K562 (cell line): ENCODE results near the gene PSMA6. TPM values are rescaled to one million over a fixed set of nuclear protein-coding genes. Genes with fewer than 3 reads are reported as not detected.

Experiments
- CXXC5 ChIP-seq: fragments of 250-450 bp; sonication (Bioruptor Pico); IDR thresholded peaks from 2 replicates; pipeline ENCODE4 v1.8.0; 2022; ENCODE audit warnings: inconsistent platforms, mild to moderate bottlenecking, moderate library complexity
- MAFG ChIP-seq: fragments of 450-650 bp; conservative IDR thresholded peaks from 2 replicates; pipeline ENCODE4 v1.6.1; 2016; ENCODE audit warnings: missing genetic modification characterization, missing compliant biosample characterization
- MGA ChIP-seq: fragments of 450-650 bp; IDR thresholded peaks from 2 replicates; pipeline ENCODE4 v1.6.1; 2016; ENCODE audit warnings: mild to moderate bottlenecking, moderate library complexity
- PRDM10 ChIP-seq: fragments of 450-650 bp; IDR thresholded peaks from 2 replicates; pipeline ENCODE4 v1.6.1; 2018; ENCODE audit not compliant: partially characterized antibody
- TCF15 ChIP-seq: fragments of 250-450 bp; sonication (Bioruptor Pico); IDR thresholded peaks from 2 replicates; pipeline ENCODE4 v1.8.0; 2022; ENCODE audit warnings: moderate library complexity, mild to moderate bottlenecking, inconsistent platforms
- TFAM ChIP-seq: fragments of 250-450 bp; sonication (Bioruptor Pico); conservative IDR thresholded peaks from 2 replicates; pipeline ENCODE4 v1.5.0; 2021; ENCODE audit warnings: mild to moderate bottlenecking, moderate library complexity
- U2AF2 ChIP-seq: fragments of 200-400 bp; formaldehyde crosslinking; optimal IDR thresholded peaks from 2 replicates; pipeline ENCODE3; 2017; ENCODE audit warnings: low read depth, mild to moderate bottlenecking, low read length
- ZNF280B ChIP-seq: fragments of 250-450 bp; sonication (Bioruptor Pico); IDR thresholded peaks from 2 replicates; pipeline ENCODE4 v1.5.1; 2021; ENCODE audit warnings: mild to moderate bottlenecking
- ZNF830 ChIP-seq: fragments of 250-450 bp; sonication (Bioruptor Pico); IDR thresholded peaks from 2 replicates; pipeline ENCODE4 v1.5.0; 2021; ENCODE audit warnings: mild to moderate bottlenecking
- polyA plus RNA-seq, 8 experiments: library from polyadenylated mRNA; depleted of rRNA in 4 of 8; stranded (reverse) in 5 of 8; unstranded in 3 of 8; fragments of >200 nt; fragmentation: Nextera tagmentation in 2 of 8; fragmentation: Illumina TruSeq in 1 of 8; extraction: Ambion mirVana in 2 of 8; extraction: Trizol in 1 of 8; gene quantifications; 2 replicates each; pipeline versions ENCODE4 v1.2.1 to v1.2.3, GENCODE V29; 2011 to 2014; ENCODE audit warnings: inconsistent platforms in 1 of 8, missing spikeins in 1 of 8
- total RNA-seq, 7 experiments: library from RNA; depleted of rRNA in 6 of 7; stranded (reverse); fragments of >200 nt in 6 of 7; fragmentation: Illumina TruSeq in 2 of 7; extraction: Trizol in 2 of 7; gene quantifications; 2 replicates each; pipeline versions ENCODE4 v1.2.1 to v1.2.3, GENCODE V29; 2011 to 2021; ENCODE audit warnings: low replicate concordance in 1 of 7

The PSMA6 gene
- total and polyA plus RNA-seq, 9 of the 15 experiments (the other 6 are each of a cell fraction or from before 2014, with no cell fraction given) = 210 to 952 (median 288) TPM

GRCh38 chr14:35336494-35337268 lies 44.5 kb downstream of the PSMA6 start (continued):
- no peak for TF ChIP-seq ZNF280B
- no peak for TF ChIP-seq MAFG (tag)
- no peak for TF ChIP-seq TFAM (CRISPR knock-in tag)
- TF ChIP-seq CXXC5 (CRISPR knock-in tag) = peak; percentile 57; the same call in 1 of the 2 replicates
- TF ChIP-seq PRDM10 = peak; percentile 96
- no peak for TF ChIP-seq ZNF830 (CRISPR knock-in tag)
- TF ChIP-seq TCF15 (CRISPR knock-in tag) = no peak
- peak; percentile 62; the same call in 1 of the 2 replicates for TF ChIP-seq MGA
- TF ChIP-seq U2AF2 = no peak
